K562 (cell line): Measurements from ENCODE around the gene DCAF7. TPM values are rescaled to one million over a fixed set of nuclear protein-coding genes. Genes with fewer than 3 reads are reported as not detected.
A peak's percentile ranks its signal among the peaks of the same experiment; 100 is the strongest.

Experiments
- CBX1 ChIP-seq: sonication (generic); IDR thresholded peaks from 2 replicates; pipeline ENCODE4 v1.6.1; 2016; ENCODE audit warnings: antibody characterized with exemption, low read depth, mild to moderate bottlenecking
- CBX8 ChIP-seq: fragments of 200-600 bp; sonication (generic); IDR thresholded peaks from 2 replicates; pipeline ENCODE4 v1.6.1; 2012; ENCODE audit warnings: borderline replicate concordance, mixed run types, low read depth, mild to moderate bottlenecking, moderate library complexity, mixed read lengths, low read length, control low read depth, inconsistent platforms; ENCODE audit not compliant: poor library complexity, severe bottlenecking; ENCODE audit errors: extremely low read depth
- CHD1 ChIP-seq: fragments of 200-600 bp; sonication (generic); IDR thresholded peaks from one replicate; pipeline ENCODE4 v1.6.1; 2012; ENCODE audit warnings: mild to moderate bottlenecking, moderate library complexity, low read length, inconsistent platforms
- ETV6 ChIP-seq, 3 experiments: fragments of 150-350 bp in 1 of 3; sonication (generic) in 1 of 3; formaldehyde crosslinking in 1 of 3; IDR thresholded peaks; 2 replicates each; pipeline versions ENCODE4 v1.6.1 to v1.8.0; 2014 to 2022; ENCODE audit warnings: borderline replicate concordance in 2 of 3, low read depth in 2 of 3, antibody characterized with exemption in 1 of 3, low read length in 1 of 3, mild to moderate bottlenecking in 1 of 3, missing genetic modification reagents in 1 of 3
- FOXK1 ChIP-seq: sonication (generic); formaldehyde crosslinking; IDR thresholded peaks from 2 replicates; pipeline ENCODE4 v1.8.0; 2022; ENCODE audit warnings: missing genetic modification reagents, mild to moderate bottlenecking, borderline replicate concordance
- HNRNPH1 ChIP-seq: fragments of 200-400 bp; formaldehyde crosslinking; optimal IDR thresholded peaks from 2 replicates; pipeline ENCODE3; 2017; ENCODE audit warnings: low read depth, mild to moderate bottlenecking, low read length, moderate library complexity
- PYGO2 ChIP-seq: fragments of 450-650 bp; IDR thresholded peaks from 2 replicates; pipeline ENCODE4 v1.6.1; 2016; ENCODE audit warnings: mild to moderate bottlenecking, missing genetic modification characterization, moderate library complexity, missing compliant biosample characterization
- SNRNP70 ChIP-seq: fragments of 200-400 bp; formaldehyde crosslinking; optimal IDR thresholded peaks from 2 replicates; pipeline ENCODE3; 2017; ENCODE audit warnings: low read depth, low read length
- SRSF9 ChIP-seq: fragments of 200-400 bp; formaldehyde crosslinking; IDR thresholded peaks from 2 replicates; pipeline ENCODE4 v1.6.1; 2017; ENCODE audit warnings: low read depth, low read length, borderline replicate concordance
- XRCC3 ChIP-seq: fragments of 450-650 bp; IDR thresholded peaks from 2 replicates; pipeline ENCODE4 v1.6.1; 2017; ENCODE audit warnings: mild to moderate bottlenecking, moderate library complexity
- ZKSCAN8 ChIP-seq: fragments of 200-800 bp; sonication (Bioruptor generic); IDR thresholded peaks from 2 replicates; pipeline ENCODE4 v1.6.1; 2016; ENCODE audit warnings: missing genetic modification characterization, missing compliant biosample characterization
- ZNF239 ChIP-seq: fragments of 250-450 bp; sonication (Bioruptor Pico); IDR thresholded peaks from 2 replicates; pipeline ENCODE4 v1.4.0; 2020; ENCODE audit warnings: mild to moderate bottlenecking
- ZNF507 ChIP-seq: conservative IDR thresholded peaks from 2 replicates; pipeline ENCODE4 v1.6.1; 2017; ENCODE audit warnings: missing genetic modification characterization, missing compliant biosample characterization
- ZSCAN29 ChIP-seq: fragments of 450-650 bp; IDR thresholded peaks from 2 replicates; pipeline ENCODE4 v1.6.1; 2017
- polyA plus RNA-seq, 8 experiments: library from polyadenylated mRNA; depleted of rRNA in 4 of 8; stranded (reverse) in 5 of 8; unstranded in 3 of 8; fragments of >200 nt; fragmentation: Nextera tagmentation in 2 of 8; fragmentation: Illumina TruSeq in 1 of 8; extraction: Ambion mirVana in 2 of 8; extraction: Trizol in 1 of 8; gene quantifications; 2 replicates each; pipeline versions ENCODE4 v1.2.1 to v1.2.3, GENCODE V29; 2011 to 2014; ENCODE audit warnings: inconsistent platforms in 1 of 8, missing spikeins in 1 of 8
- total RNA-seq, 7 experiments: library from RNA; depleted of rRNA in 6 of 7; stranded (reverse); fragments of >200 nt in 6 of 7; fragmentation: Illumina TruSeq in 2 of 7; extraction: Trizol in 2 of 7; gene quantifications; 2 replicates each; pipeline versions ENCODE4 v1.2.1 to v1.2.3, GENCODE V29; 2011 to 2021; ENCODE audit warnings: low replicate concordance in 1 of 7
- TF ChIP-seq, protein P1 (sequence below): sonication (generic); formaldehyde crosslinking; IDR thresholded peaks from 2 replicates; pipeline ENCODE4 v1.8.1; 2023; ENCODE audit warnings: mild to moderate bottlenecking, missing genetic modification reagents
- TF ChIP-seq, protein P2 (sequence below): sonication (generic); formaldehyde crosslinking; IDR thresholded peaks from 2 replicates; pipeline ENCODE4 v1.8.1; 2023; ENCODE audit warnings: mild to moderate bottlenecking, missing genetic modification reagents, moderate library complexity
- TF ChIP-seq, protein P3 (sequence below): IDR thresholded peaks from 2 replicates; pipeline ENCODE4 v1.6.1; 2012; ENCODE audit warnings: low read depth, low read length, improper control_type of control experiment, borderline replicate concordance
- TF ChIP-seq, protein P4 (sequence below): fragments of 250-450 bp; sonication (Bioruptor Pico); IDR thresholded peaks from 2 replicates; pipeline ENCODE4 v1.8.0; 2021; ENCODE audit warnings: moderate library complexity, mild to moderate bottlenecking, inconsistent platforms

Gene DCAF7
- total and polyA plus RNA-seq, 9 of the 15 experiments (the other 6 are each of a cell fraction or from before 2014, with no cell fraction given) = 30.8 to 123 (median 40.2) TPM

DNA sequence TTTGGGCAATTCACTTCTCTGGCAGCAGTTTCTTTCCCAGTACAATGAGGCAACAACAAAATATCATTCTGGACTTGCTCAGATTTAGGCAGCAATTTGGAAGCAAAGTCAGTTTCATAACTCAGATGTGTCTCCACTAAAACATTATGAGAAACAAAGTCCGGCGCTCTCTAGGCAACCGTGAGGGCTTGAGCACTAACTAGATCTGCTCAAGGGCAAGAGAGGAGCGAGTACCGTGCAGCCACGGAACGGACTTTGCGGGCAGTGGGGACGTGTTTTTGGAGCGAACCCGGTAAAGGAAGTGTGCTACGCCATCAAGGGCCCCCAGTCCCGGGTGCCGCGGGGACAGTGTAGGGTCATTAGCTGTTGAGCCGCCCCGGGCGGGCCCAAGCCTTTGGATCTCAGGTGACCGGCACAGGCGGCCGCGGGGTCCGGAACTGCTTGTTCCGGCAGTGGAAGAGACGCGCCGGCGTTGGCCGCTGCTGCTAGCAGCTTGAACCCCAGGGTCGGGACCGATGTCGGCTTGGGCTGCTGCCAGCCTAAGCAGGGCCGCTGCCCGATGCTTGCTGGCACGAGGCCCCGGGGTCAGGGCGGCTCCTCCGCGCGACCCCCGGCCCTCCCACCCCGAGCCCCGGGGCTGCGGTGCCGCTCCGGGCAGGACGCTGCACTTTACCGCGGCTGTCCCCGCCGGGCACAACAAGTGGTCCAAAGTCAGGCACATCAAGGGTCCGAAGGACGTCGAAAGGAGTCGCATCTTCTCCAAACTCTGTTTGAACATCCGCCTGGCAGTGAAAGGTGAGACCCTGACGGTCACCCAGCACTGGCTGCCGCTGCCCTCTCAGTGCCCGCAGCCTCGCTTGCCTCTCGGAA lies 50.5 kb downstream of the DCAF7 start, which contains the start of gene TACO1 (continued):
- TF ChIP-seq, protein P1, sequence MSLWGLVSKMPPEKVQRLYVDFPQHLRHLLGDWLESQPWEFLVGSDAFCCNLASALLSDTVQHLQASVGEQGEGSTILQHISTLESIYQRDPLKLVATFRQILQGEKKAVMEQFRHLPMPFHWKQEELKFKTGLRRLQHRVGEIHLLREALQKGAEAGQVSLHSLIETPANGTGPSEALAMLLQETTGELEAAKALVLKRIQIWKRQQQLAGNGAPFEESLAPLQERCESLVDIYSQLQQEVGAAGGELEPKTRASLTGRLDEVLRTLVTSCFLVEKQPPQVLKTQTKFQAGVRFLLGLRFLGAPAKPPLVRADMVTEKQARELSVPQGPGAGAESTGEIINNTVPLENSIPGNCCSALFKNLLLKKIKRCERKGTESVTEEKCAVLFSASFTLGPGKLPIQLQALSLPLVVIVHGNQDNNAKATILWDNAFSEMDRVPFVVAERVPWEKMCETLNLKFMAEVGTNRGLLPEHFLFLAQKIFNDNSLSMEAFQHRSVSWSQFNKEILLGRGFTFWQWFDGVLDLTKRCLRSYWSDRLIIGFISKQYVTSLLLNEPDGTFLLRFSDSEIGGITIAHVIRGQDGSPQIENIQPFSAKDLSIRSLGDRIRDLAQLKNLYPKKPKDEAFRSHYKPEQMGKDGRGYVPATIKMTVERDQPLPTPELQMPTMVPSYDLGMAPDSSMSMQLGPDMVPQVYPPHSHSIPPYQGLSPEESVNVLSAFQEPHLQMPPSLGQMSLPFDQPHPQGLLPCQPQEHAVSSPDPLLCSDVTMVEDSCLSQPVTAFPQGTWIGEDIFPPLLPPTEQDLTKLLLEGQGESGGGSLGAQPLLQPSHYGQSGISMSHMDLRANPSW = peak; percentile 53; the same call in 1 of the 2 replicates
- no peak for TF ChIP-seq CHD1
- no peak for TF ChIP-seq SNRNP70
- no peak; a peak in 1 of 4 replicates for TF ChIP-seq ETV6 (IDR thresholded peaks at IDR 0.05; ENCODE audit: borderline replicate concordance in 1 of 2, low read depth in 2 of 2, low read length in 1 of 2)
- no peak for TF ChIP-seq ETV6 (CRISPR knock-in tag; IDR thresholded peaks at IDR 0.05; ENCODE audit: borderline replicate concordance)
- no peak for TF ChIP-seq ZKSCAN8 (CRISPR knock-in tag)
- no peak for TF ChIP-seq ZSCAN29
- TF ChIP-seq CBX1 = peak; percentile 88
- TF ChIP-seq FOXK1 (CRISPR knock-in tag) = peak; percentile 74; the same call in 1 of the 2 replicates
- TF ChIP-seq, protein P2, sequence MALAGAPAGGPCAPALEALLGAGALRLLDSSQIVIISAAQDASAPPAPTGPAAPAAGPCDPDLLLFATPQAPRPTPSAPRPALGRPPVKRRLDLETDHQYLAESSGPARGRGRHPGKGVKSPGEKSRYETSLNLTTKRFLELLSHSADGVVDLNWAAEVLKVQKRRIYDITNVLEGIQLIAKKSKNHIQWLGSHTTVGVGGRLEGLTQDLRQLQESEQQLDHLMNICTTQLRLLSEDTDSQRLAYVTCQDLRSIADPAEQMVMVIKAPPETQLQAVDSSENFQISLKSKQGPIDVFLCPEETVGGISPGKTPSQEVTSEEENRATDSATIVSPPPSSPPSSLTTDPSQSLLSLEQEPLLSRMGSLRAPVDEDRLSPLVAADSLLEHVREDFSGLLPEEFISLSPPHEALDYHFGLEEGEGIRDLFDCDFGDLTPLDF (CRISPR knock-in tag) = 0 out of 2 replicates have a peak, but pooled peaks have one; percentile 43
- no peak for TF ChIP-seq CBX8
- peak; percentile 48; the same call in 1 of the 2 replicates for TF ChIP-seq ZNF239 (CRISPR knock-in tag)
- no peak for TF ChIP-seq XRCC3
- TF ChIP-seq, protein P3, sequence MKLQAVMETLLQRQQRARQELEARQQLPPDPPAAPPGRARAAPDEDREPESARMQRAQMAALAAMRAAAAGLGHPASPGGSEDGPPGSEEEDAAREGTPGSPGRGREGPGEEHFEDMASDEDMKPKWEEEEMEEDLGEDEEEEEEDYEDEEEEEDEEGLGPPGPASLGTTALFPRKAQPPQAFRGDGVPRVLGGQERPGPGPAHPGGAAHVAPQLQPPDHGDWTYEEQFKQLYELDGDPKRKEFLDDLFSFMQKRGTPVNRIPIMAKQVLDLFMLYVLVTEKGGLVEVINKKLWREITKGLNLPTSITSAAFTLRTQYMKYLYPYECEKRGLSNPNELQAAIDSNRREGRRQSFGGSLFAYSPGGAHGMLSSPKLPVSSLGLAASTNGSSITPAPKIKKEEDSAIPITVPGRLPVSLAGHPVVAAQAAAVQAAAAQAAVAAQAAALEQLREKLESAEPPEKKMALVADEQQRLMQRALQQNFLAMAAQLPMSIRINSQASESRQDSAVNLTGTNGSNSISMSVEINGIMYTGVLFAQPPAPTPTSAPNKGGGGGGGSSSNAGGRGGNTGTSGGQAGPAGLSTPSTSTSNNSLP = no peak
- TF ChIP-seq PYGO2 (tag) = no peak
- TF ChIP-seq HNRNPH1 = no peak
- TF ChIP-seq, protein P4, sequence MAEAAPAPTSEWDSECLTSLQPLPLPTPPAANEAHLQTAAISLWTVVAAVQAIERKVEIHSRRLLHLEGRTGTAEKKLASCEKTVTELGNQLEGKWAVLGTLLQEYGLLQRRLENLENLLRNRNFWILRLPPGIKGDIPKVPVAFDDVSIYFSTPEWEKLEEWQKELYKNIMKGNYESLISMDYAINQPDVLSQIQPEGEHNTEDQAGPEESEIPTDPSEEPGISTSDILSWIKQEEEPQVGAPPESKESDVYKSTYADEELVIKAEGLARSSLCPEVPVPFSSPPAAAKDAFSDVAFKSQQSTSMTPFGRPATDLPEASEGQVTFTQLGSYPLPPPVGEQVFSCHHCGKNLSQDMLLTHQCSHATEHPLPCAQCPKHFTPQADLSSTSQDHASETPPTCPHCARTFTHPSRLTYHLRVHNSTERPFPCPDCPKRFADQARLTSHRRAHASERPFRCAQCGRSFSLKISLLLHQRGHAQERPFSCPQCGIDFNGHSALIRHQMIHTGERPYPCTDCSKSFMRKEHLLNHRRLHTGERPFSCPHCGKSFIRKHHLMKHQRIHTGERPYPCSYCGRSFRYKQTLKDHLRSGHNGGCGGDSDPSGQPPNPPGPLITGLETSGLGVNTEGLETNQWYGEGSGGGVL = no peak
- TF ChIP-seq SRSF9 = no peak
- no peak for TF ChIP-seq ZNF507 (tag)
